Muscle of back (tissue), 11 donors: Measurements from ENCODE around the gene GPR160. TPM values are rescaled to one million over a fixed set of nuclear protein-coding genes. Genes with fewer than 3 reads are reported as not detected.

Experiments used
- DNase-seq, 3 donors: peaks; one replicate each; pipeline versions ENCODE4 v3.0.0 to v3.0.0-alpha.2; 2013
- polyA plus RNA-seq, 10 donors: library from polyadenylated mRNA; unstranded; fragments of 120-200 nt; gene quantifications; one replicate each; pipeline ENCODE4 v1.2.1, GENCODE V29; 2013; ENCODE audit not compliant: insufficient read length in 10 of 10

GPR160 gene
- polyA plus RNA-seq, 10 donors: 1.8 to 3.8 (median 2.6) TPM

DNA sequence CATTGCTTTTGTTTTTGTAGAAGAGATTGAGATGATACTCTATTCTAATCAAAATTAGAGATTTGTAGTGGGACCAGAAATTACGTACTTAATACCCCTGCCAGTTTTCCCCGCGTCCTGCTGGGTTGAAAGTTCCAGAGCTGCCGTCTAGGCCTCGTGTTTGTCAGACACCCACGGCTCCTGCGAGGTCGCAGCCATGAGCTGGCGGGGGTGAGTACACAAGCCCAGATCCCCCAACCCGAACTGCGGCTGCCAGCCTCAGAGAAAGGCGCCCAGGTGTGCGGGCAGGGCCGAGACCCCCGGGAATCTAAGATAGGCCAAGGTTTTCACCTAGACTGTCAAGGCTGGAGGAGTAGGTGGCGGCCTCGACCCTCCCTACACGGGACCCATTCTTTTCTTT, 26.3 kb downstream of the GPR160 start:
- no peak for DNase-seq

DNA sequence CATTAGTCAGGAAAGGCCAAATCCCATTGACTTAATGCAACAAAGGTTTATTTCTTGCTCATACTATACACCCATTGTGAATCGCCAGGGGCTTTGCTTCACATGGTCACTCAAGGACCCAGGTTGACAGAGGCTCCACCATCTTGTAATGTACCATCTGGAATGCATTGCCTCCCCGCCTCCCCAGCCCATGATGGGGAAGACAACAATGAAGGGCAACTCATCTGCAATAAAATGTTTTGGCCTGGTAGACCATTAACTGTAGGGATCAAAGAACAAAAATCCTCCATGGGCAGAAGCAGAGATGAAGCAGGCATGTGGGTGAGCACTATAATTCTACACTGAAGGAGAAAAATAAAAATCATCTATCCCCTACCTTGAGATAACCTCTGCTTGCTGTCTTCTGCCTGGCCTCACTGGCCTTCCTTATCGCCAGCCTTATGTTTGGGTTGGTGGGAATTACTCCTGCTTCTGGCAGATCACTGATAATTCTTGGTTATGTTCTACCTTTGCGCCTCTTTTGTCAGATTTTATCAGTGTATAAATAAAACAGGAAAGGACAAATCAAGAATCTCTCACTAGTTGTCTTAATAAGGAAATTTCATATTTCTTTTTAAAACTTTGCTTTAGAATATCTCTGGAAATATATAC, 37.8 kb downstream of the GPR160 start:
- DNase-seq: no peak

DNA sequence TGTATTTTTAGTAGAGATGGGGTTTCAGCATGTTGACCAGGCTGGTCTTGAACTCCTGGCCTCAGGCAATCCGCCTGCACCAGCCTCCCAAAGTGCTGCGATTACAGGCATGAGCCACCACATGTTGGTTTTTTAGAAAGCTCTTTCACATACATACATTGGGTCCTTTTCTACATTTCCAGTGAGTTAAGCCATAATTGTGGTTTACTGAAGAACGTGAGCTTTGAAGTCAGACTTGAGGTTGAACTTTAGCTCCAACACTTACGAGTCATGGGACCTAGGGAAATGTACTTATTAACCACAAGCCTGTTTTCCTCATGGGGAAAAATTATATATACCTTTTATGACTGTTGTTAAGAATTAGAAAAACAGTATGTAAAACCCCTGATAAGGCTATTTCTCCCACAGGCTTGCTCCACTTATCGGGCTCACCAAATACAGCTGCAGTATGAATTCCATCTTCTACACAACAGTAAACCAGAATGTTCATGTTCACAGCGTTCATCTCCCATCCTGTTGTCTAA, 39.0 kb downstream of the GPR160 start:
- DNase-seq: peak in 1 of 3 donors; percentile 35

DNA sequence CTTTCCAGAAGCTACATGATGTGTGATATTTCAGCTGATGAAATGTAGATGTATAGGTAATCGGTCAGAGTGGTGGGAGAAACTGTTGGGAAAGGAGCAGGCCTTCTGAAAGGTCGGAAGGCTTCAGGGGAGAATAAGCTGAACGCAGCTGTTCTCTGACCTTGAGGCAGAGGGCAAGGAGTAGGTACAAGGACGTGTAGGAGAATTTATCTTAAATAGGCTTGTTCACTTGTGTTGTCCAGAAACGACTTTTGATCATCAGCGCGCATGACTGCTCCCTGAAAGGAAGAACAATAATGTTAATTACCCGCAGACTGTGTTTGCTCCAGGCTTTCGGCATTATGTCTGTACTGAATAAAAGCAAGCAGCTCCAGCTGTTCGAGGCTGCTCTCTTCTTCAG, 39.6 kb downstream of the GPR160 start:
- DNase-seq: no peak

DNA sequence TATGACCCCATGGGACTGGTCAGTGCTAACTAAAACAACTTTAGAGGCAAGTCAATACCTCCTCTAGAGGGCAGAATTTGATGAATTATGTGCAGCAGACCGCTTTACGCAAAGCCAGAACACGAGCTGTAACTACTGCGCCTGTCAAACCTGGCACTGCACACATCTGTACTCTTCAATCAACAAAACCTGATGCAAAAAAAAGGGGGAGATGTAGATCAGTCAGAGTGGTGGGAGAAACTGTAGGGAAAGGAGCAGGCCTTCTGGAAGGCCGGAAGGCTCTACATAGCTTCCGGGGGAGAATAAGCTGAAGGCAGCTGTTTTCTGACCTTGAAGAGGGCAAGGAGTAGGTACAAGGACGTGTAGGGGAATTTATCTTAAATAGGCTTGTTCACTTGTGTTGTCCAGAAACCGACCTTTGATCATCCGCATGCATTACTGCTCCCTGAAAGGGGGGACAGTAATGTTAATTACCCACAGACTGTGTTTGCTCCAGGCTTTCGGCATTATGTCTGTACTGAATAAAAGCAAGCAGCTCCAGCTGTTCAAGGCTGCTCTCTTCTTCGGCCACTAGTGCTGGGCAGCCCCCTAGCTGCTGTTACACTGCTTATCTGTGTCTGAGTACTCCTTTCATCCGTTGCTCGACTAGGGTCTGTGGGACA, 41.0 kb downstream of the GPR160 start:
- no peak for DNase-seq

DNA sequence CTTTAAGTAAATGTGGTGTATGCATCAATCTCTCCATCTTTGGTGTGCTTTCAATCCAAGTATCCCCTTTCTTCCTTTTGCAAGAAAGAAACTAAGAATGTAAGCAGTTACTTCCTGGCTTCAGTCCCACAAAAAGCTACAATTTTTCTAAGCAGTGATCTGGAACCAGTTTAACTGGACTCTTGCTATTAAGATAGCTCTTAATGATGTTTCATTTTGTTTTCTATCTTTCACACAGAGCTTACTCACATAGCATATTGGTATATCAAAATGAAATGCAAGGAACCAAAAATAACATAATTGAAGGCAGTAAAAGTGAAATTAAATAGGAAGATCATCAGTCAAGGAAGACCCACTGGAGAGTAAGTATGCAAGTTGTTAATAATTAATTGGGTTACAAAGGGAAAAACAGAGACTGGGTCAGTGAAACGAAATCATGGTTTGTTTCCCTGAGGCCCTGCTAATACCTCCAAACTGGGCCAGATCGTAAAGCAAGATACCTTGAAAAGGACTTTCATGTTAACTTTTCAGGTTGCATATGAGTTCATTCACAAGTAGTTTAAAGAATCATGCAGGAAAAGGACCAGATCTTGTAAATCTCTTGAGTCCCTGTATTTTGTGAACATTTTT, 41.9 kb downstream of the GPR160 start:
- peak in 1 of 3 donors; percentile 4 for DNase-seq

DNA sequence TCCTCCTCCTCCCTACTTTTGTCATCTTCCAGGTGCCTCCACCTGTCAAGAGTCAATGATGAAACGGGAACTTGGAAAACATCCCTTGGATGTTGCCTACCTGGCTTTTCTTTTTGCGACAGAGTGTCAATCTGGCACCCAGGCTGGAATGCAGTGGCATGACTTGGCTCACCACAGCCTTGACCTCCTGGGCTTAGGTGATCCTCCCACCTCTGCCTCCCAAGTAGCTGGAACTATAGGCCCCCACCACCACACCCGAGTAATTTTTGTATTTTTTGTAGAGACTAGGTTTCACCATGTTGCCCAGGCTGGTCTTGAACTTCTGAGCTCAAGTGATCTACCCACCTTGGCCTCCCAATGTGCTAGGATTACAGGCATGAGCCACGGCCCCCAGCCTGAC, 42.8 kb downstream of the GPR160 start:
- no peak for DNase-seq

DNA sequence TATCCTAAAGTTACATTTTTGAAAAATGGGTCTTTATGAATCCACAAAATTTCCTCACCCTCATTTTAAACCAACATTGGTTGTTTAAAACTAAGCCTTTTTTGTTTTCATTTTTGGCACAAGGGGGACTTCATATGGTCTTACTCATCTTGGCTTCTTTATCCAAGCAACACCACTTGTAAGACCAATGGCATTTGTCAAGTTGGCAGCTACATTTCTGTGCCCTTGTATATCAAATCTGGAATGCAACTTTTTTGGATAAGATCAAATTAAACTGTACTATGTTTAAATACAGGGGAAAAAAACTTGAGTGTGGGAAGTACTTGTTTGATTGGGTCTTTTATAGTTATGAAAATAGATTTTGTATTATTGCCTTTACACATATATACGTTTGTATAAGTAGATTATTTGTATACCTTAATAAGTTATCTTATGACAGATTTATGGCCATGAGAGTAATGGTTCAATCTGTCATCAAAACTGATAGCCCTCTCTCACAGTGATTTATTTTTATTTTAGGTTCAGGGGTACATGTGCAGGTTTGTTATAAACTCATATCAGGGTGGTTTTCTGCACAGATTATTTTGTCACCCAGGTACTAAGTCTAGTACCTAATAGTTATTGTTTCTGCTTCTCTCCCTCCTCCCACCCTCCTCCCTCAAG, 43.4 kb downstream of the GPR160 start:
- peak in 2 of 3 donors; percentile 7 to 11 for DNase-seq

DNA sequence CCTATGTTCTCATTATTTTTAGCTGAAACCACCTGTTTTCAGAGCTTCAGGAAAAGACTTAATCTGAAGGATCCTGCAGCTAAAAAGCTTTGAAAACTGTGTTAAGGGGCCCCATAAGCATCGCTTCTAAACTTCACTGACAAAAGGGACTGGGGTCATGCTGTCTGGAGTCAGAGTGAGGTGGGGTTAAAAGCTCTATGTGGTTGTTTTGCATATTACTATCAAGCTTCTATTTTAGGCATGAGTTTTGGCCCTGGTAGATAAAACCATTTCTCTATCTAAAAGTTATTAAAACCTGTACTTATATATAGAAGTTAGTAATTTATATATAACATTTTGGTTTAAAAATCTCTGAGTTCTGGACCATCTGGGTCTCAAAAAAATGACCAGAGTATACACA, 45.5 kb downstream of the GPR160 start:
- DNase-seq: no peak

DNA sequence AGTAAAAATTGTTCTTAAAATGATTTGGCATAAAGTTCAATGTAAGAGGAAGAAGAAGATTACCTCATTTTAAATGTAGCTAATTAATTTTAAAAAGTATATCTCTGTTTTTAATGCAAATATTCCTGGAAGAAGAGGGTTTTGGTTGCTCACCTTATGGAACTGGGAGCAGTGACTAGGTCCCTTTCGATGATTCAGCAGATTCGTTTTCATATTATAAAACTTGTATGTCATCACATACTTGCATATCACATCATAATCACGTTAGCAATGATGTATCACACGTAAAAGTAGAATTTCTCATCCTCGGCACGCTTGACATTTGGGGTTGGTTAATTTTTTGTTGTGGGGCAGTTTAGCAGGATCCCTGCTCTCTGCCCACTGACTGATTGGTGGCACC, 47.6 kb downstream of the GPR160 start:
- DNase-seq: no peak

DNA sequence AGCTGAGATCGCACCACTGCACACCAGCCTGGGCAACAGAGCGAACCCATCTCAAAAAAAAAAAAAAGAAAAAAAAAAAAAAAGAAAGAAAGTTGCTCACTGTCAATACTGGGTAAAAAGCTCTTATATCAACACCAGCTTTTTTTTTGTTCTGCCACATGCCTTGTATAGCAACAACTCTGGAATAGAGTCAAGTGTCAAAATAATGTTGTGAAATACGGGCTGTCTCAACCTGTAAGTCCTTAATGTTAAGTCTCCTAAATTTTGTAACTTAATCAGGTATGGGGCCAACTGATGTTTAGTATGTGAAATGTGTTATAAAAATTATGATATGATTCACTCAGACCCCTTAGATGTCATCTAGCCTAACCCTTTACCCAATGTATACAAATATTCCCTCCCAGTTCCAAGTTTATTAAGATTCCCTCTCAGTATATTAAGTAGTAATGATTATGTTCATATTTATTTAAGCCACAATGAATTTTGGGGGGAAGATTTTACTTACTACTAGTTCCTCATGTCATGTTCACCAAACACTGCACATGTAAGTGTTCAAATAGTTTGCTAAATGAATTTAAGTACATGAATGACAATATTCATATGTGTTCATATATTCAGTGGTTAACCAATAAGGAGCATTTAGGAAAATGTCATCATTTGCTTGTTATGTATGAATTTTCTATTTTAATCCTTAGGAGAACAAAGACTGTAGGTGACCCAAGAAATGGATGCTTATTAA, 52.2 kb downstream of the GPR160 start:
- DNase-seq: no peak

DNA sequence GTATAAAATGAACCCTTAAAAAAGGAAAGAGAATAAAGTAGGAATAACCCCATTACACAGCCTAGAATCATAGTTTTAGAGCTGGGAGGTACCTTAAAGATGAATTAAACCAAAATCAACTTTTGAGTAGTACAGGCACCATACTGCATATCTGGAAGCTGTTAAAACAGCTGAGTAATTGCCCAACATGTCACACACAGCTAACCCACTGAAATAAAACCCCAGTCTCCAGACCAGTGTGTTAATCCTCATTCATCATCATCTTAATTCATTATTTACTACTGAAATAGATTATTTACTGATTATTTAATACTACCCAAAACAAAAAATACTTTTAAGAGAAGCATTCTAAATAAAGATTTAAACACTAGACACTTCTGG, 52.8 kb downstream of the GPR160 start:
- no peak for DNase-seq

DNA sequence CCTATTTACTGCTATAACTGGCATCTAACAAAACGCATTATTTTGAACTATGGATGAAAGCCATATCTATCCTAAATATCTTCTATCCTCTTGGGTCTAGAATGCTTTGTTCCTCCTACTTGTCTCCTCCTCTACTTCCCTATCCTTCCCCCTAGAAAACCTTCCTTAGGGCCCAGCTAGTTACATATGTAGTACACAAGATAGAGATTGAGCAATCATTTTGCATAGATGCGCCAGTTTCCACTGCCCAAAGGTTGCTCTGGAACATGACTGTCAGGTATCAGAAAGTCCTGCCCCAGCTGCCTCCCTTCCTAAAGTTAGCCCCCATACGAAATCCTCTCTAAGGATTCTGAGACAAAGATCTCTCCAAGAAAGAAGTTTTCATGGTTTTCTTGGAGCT, 55.1 kb downstream of the GPR160 start:
- DNase-seq: no peak

DNA sequence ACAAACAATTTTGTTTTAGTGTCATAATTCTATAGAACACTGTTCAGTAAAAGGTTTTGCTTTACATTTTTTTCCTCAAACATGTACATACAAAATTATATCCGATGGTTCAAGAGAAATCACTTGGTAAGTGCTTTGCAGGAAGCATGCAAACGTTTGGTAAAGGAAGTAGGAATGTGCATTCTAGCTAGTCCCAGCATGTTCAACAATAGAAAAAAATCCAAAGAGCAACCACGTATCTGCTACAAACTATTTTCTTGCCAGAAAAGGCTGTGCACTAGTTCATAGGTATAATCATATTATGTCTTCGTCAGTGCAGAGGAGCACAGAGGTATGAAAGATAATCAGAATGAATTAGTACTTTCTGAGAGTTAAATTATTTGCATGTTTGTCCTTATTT, 58.0 kb downstream of the GPR160 start:
- DNase-seq: no peak

DNA sequence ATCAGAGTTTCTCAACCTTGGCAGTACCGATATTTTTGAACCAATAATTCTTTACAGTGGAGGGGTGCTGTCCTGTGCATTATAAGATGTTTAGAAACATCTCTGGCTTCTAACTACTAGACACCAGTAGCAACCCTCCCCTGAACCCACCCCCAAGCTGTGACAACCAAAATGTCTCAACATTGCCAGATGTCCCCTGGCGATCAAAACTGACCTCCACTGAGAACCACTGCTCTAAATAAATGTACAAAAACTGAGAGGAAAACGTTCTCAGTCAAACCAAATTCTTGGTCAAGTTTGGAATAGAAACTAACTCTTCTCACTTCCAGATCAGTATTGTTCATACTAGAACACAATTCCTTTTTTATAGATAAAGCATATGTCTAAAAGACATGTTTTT, 58.5 kb downstream of the GPR160 start:
- DNase-seq: no peak

DNA sequence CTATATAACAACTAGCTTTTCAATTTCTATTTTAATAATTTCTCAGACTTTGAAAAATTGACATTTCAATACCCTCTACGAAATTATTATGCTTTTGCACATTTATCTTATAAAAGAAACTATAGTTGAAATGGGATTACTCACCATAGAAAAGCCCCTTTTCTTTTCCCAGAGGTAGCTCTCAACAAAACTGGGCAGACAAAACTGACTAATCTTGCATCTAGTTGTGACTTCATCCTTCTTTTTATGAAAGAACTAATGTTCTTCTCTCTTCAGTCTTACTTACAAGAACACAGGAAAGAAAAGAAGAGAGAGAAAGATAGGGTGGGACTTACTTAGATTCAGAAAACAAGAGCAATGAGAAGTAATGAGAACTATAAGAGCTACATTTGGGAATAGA, 61.0 kb downstream of the GPR160 start:
- DNase-seq: no peak

DNA sequence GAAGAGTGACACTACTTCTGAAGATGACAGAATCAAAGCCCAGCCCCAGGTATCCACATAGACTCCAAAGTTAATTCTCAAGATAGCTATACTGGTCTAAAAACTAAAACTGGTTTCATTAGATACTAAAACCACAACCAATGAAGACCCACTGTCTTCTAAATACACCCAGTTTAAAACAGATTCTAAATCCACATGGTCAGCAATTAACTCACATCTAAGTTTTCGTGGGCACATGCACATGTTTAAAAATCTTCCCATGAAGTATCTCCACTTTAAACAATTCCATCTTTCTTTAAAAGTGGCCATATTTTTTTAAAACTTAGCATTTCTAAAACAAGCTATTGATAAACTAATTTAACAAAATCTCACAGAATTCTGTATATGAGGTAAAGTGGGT, 63.1 kb downstream of the GPR160 start:
- no peak for DNase-seq

DNA sequence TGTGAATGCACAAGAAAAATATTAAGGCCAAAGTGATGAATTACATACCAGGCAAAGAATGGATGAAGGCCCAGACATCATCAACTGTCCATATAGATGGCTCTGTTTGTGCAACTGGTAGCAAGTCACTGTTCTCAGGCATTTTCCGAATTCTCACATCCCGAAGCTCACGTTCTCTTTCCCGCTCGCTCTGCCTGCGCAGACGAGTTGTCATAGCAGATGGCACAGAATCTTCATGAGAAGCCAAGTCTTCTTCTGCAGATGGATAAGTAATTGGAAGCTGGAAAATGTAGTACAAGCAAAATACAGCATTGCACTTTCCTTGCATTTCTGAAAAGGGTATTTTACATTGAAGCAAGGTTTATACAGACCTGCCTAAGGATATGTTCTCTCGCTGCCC, 64.6 kb downstream of the GPR160 start:
- DNase-seq: no peak

DNA sequence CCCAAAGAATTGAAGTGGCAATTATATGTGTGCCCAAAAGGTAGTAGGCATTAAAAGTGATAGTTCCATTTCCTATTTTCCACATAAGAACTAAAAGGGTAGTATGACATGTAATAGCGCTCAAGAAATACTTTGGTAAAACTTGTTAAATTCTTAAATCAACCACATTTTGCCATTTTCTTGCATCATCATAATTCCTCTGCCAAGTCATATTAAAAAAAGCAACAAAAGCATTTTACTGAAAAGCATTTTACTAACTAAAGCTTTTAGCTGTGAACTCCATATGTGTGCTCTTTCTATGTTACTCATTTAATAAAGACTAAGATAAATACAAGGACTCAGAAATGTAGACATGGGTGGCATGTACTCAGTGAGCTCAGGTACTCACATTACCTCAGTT, 70.1 kb downstream of the GPR160 start:
- no peak for DNase-seq

DNA sequence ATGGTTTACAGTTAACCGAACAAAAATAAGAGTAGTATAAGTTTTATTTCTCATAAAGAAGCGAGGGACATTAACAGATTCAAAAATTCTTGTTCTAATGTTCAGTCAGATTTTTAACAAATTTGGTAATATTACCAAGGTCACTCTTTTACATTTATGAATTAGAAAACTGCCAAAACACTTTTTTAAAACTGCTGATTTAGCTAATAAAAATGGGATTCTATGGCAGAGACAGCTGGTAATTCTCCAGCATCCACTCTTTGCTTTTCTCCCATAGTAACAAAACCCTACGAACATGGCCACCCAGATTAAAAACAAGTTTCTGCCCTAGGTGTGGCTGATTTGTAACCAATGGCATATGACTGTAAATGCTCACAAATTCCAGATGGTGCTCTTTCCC, 71.2 kb downstream of the GPR160 start:
- no peak for DNase-seq

DNA sequence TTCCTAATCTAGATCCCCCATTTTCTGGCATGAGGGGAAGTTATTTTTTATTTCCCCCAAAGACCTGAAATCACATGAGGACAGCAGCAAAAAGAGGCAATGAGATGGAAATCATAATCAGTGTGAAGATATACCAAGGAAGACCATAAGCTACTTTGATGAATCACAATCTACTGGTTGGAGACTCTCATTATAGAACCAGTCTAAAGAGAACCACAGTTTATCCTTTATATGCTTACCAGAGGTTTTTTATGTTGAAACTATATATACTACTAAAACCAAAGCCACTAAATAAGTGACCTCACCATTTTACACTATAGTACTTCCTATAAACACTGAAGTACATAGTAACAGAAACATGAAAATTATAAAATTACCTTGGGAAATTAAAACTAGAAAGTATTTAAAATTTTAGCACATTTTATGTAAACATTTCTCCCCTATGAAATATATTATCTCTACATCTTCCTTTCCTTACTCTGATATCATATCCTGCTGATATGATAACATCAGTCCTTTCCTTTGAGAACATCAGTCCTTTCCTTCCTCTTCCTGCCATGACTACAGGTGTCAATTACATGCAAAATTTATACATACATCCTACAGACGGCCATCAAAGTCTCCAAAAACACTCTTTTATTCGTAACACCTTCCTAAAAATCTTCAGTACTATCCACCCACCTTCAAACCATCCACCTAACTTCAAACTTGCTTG, 71.9 kb downstream of the GPR160 start:
- DNase-seq: no peak
